ENCODE data around the gene CD247. TPM values are rescaled to one million over a fixed set of nuclear protein-coding genes. Genes with fewer than 3 reads are reported as not detected.
A peak's percentile ranks its signal among the peaks of the same experiment; 100 is the strongest.

Gene CD247
- total RNA-seq, 1 experiment from 2014 or later = 1.1 TPM

GRCh38 chr1:167491586-167492461 lies 26.5 kb downstream of the CD247 start:
- Histone ChIP-seq H3K4me1 (0 out of 2 replicates have a peak, but pooled peaks cover 3% of the 10 kb centered on the region), H3K27me3 (no peaks in the 10 kb centered on the region), H3K36me3 (no peaks in the 10 kb centered on the region), H3K27ac (no peak overlapping the region), H3K4me3 (no peak overlapping the region), H3K9me3 (replicated peaks) (no peaks in the 10 kb centered on the region)
- DNase-seq = no peak

GRCh38 chr1:167490765-167491164 lies 27.6 kb downstream of the CD247 start:
- Histone ChIP-seq H3K27ac (no peak overlapping the region), H3K4me1 (0 out of 2 replicates have a peak, but pooled peaks cover 3% of the 10 kb centered on the region), H3K4me3 (no peak overlapping the region), H3K27me3 (no peaks in the 10 kb centered on the region), H3K9me3 (replicated peaks) (no peaks in the 10 kb centered on the region), H3K36me3 (no peaks in the 10 kb centered on the region)
- no peak for DNase-seq

- Histone ChIP-seq H3K27ac (no peak overlapping the region), H3K4me1 (0 out of 2 replicates have a peak, but pooled peaks cover 3% of the 10 kb centered on the region), H3K27me3 (no peaks in the 10 kb centered on the region), H3K9me3 (replicated peaks) (no peaks in the 10 kb centered on the region), H3K36me3 (no peaks in the 10 kb centered on the region), H3K4me3 (no peak overlapping the region)
- no peak for DNase-seq
Observed at GRCh38 chr1:167489571-167490340, 28.6 kb downstream of the CD247 start.

- H3K27ac ChIP-seq = no peak overlapping the region
- H3K4me3 ChIP-seq = no peak overlapping the region
- peak; percentile 9 to 24 for DNase-seq
- H3K4me1 ChIP-seq = 0 out of 2 replicates have a peak, but pooled peaks cover 3% of the 10 kb centered on the region
- H3K36me3 ChIP-seq = no peaks in the 10 kb centered on the region
- no peaks in the 10 kb centered on the region for H3K9me3 ChIP-seq (replicated peaks)
- no peaks in the 10 kb centered on the region for H3K27me3 ChIP-seq
Observed at GRCh38 chr1:167488786-167489185, 29.5 kb downstream of the CD247 start.

- no peaks in the 10 kb centered on the region for H3K9me3 ChIP-seq (replicated peaks)
- H3K36me3 ChIP-seq = no peaks in the 10 kb centered on the region
Observed at GRCh38 chr1:167487614-167488013, 30.7 kb downstream of the CD247 start.

GRCh38 chr1:167486090-167486824 lies 32.1 kb downstream of the CD247 start:
- no peak overlapping the region for H3K4me3 ChIP-seq
- 0 out of 2 replicates have a peak, but pooled peaks cover 3% of the 10 kb centered on the region for H3K4me1 ChIP-seq
- no peaks in the 10 kb centered on the region for H3K27me3 ChIP-seq
- H3K27ac ChIP-seq = no peak overlapping the region
- no peaks in the 10 kb centered on the region for H3K36me3 ChIP-seq
- H3K9me3 ChIP-seq (replicated peaks) = no peaks in the 10 kb centered on the region
- DNase-seq = no peak

More at GRCh38 chr1:167487614-167488013, 30.7 kb downstream of the CD247 start:
- H3K4me1 ChIP-seq = 0 out of 2 replicates have a peak, but pooled peaks cover 3% of the 10 kb centered on the region
- DNase-seq = no peak
- no peak overlapping the region for H3K4me3 ChIP-seq
- no peaks in the 10 kb centered on the region for H3K27me3 ChIP-seq
- no peak overlapping the region for H3K27ac ChIP-seq

GRCh38 chr1:167484726-167485502 lies 33.4 kb downstream of the CD247 start:
- Histone ChIP-seq H3K27me3 (no peaks in the 10 kb centered on the region), H3K36me3 (no peaks in the 10 kb centered on the region), H3K27ac (no peak overlapping the region), H3K4me3 (no peak overlapping the region), H3K4me1 (0 out of 2 replicates have a peak, but pooled peaks cover 3% of the 10 kb centered on the region), H3K9me3 (replicated peaks) (no peaks in the 10 kb centered on the region)
- no peak for DNase-seq

GRCh38 chr1:167483790-167484189 lies 34.5 kb downstream of the CD247 start:
- Histone ChIP-seq H3K36me3 (no peaks in the 10 kb centered on the region), H3K9me3 (replicated peaks) (no peaks in the 10 kb centered on the region), H3K27me3 (no peaks in the 10 kb centered on the region), H3K4me3 (no peak overlapping the region), H3K4me1 (peaks cover 3% of the 10 kb centered on the region; the same call in 1 of the 2 replicates), H3K27ac (no peak overlapping the region)
- DNase-seq = no peak

GRCh38 chr1:167482184-167482583 lies 36.1 kb downstream of the CD247 start:
- Histone ChIP-seq H3K27me3 (no peaks in the 10 kb centered on the region), H3K9me3 (replicated peaks) (no peaks in the 10 kb centered on the region), H3K27ac (no peak overlapping the region), H3K4me1 (peaks cover 17% of the 10 kb centered on the region), H3K4me3 (no peak overlapping the region), H3K36me3 (no peaks in the 10 kb centered on the region)
- no peak for DNase-seq

- Histone ChIP-seq H3K4me3 (no peak overlapping the region), H3K36me3 (no peaks in the 10 kb centered on the region), H3K27ac (no peak overlapping the region), H3K27me3 (no peaks in the 10 kb centered on the region), H3K4me1 (peaks cover 17% of the 10 kb centered on the region), H3K9me3 (replicated peaks) (0 out of 2 replicates have a peak, but pooled peaks cover 6% of the 10 kb centered on the region)
- no peak for DNase-seq
Observed at GRCh38 chr1:167479331-167479979, 38.9 kb downstream of the CD247 start.

GRCh38 chr1:167477986-167478385 lies 40.3 kb downstream of the CD247 start:
- Histone ChIP-seq H3K9me3 (replicated peaks) (0 out of 2 replicates have a peak, but pooled peaks cover 6% of the 10 kb centered on the region), H3K27ac (no peak overlapping the region), H3K4me1 (peaks cover 30% of the 10 kb centered on the region), H3K36me3 (no peaks in the 10 kb centered on the region), H3K27me3 (no peaks in the 10 kb centered on the region), H3K4me3 (no peak overlapping the region)
- peak; percentile 57 to 73 for DNase-seq

GRCh38 chr1:167476061-167476460 lies 42.3 kb downstream of the CD247 start:
- no peak overlapping the region for H3K4me3 ChIP-seq
- H3K9me3 ChIP-seq (replicated peaks) = 0 out of 2 replicates have a peak, but pooled peaks cover 6% of the 10 kb centered on the region
- H3K27me3 ChIP-seq = no peaks in the 10 kb centered on the region
- H3K4me1 ChIP-seq = peaks cover 36% of the 10 kb centered on the region
- no peak overlapping the region for H3K27ac ChIP-seq
- DNase-seq = no peak
- no peaks in the 10 kb centered on the region for H3K36me3 ChIP-seq

- Histone ChIP-seq H3K27me3 (no peaks in the 10 kb centered on the region), H3K9me3 (replicated peaks) (0 out of 2 replicates have a peak, but pooled peaks cover 6% of the 10 kb centered on the region), H3K4me3 (no peak overlapping the region), H3K4me1 (peaks cover 36% of the 10 kb centered on the region), H3K36me3 (no peaks in the 10 kb centered on the region), H3K27ac (no peak overlapping the region)
- DNase-seq = no peak
Observed at GRCh38 chr1:167474191-167474641, 44.1 kb downstream of the CD247 start.
